K562 (cell line): ENCODE measurements around the gene ARHGAP26. TPM values are rescaled to one million over a fixed set of nuclear protein-coding genes. Genes with fewer than 3 reads are reported as not detected.

Source experiments
- CEBPG ChIP-seq, 3 experiments: fragments of 200-800 bp in 1 of 3; sonication (Bioruptor generic) in 1 of 3; sonication (generic) in 1 of 3; formaldehyde crosslinking in 1 of 3; IDR thresholded peaks in 2 of 3; conservative IDR thresholded peaks in 1 of 3; 2 replicates each; pipeline versions ENCODE4 v1.6.1 to v1.8.0; 2016 to 2022; ENCODE audit warnings: missing compliant biosample characterization in 2 of 3, missing genetic modification characterization in 2 of 3, mild to moderate bottlenecking in 1 of 3, missing genetic modification reagents in 1 of 3
- FOXK2 ChIP-seq, 2 experiments: fragments of 450-650 bp; IDR thresholded peaks in 1 of 2; conservative IDR thresholded peaks in 1 of 2; 2 replicates each; pipeline ENCODE4 v1.6.1; 2016; ENCODE audit warnings: low read depth in 2 of 2, mild to moderate bottlenecking in 1 of 2
- GTF3C2 ChIP-seq: IDR thresholded peaks from 3 replicates; pipeline ENCODE4 v1.6.1; 2011; ENCODE audit warnings: borderline replicate concordance, mild to moderate bottlenecking, moderate library complexity; ENCODE audit not compliant: insufficient read length; ENCODE audit errors: extremely low read depth
- KDM4B ChIP-seq, 2 experiments: fragments of 450-650 bp in 1 of 2; sonication (generic) in 1 of 2; IDR thresholded peaks; 2 replicates each; pipeline ENCODE4 v1.6.1; 2016 to 2017; ENCODE audit warnings: borderline replicate concordance in 2 of 2, antibody characterized with exemption in 1 of 2, low read depth in 1 of 2, mild to moderate bottlenecking in 1 of 2
- NUFIP1 ChIP-seq: fragments of 450-650 bp; IDR thresholded peaks from 2 replicates; pipeline ENCODE4 v1.6.1; 2018; ENCODE audit not compliant: partially characterized antibody
- SMAD1 ChIP-seq: fragments of 150-350 bp; IDR thresholded peaks from 2 replicates; pipeline ENCODE4 v1.6.1; 2014; ENCODE audit warnings: low read length, low read depth; ENCODE audit not compliant: partially characterized antibody
- SMAD4 ChIP-seq: fragments of 250-450 bp; sonication (Bioruptor Pico); conservative IDR thresholded peaks from 2 replicates; pipeline ENCODE4 v1.8.0; 2021; ENCODE audit warnings: inconsistent platforms, mild to moderate bottlenecking, moderate library complexity
- ZNF431 ChIP-seq: sonication (generic); formaldehyde crosslinking; IDR thresholded peaks from 2 replicates; pipeline ENCODE4 v1.8.0; 2022; ENCODE audit warnings: mild to moderate bottlenecking, missing genetic modification reagents
- polyA plus RNA-seq, 8 experiments: library from polyadenylated mRNA; depleted of rRNA in 4 of 8; stranded (reverse) in 5 of 8; unstranded in 3 of 8; fragments of >200 nt; fragmentation: Nextera tagmentation in 2 of 8; fragmentation: Illumina TruSeq in 1 of 8; extraction: Ambion mirVana in 2 of 8; extraction: Trizol in 1 of 8; gene quantifications; 2 replicates each; pipeline versions ENCODE4 v1.2.1 to v1.2.3, GENCODE V29; 2011 to 2014; ENCODE audit warnings: inconsistent platforms in 1 of 8, missing spikeins in 1 of 8
- total RNA-seq, 7 experiments: library from RNA; depleted of rRNA in 6 of 7; stranded (reverse); fragments of >200 nt in 6 of 7; fragmentation: Illumina TruSeq in 2 of 7; extraction: Trizol in 2 of 7; gene quantifications; 2 replicates each; pipeline versions ENCODE4 v1.2.1 to v1.2.3, GENCODE V29; 2011 to 2021; ENCODE audit warnings: low replicate concordance in 1 of 7
- TF ChIP-seq, protein P1 (sequence below): fragments of 450-650 bp; IDR thresholded peaks from 2 replicates; pipeline ENCODE4 v1.6.1; 2017; ENCODE audit warnings: antibody characterized with exemption

Gene ARHGAP26
- total and polyA plus RNA-seq, 9 of the 15 experiments (the other 6 are each of a cell fraction or from before 2014, with no cell fraction given) = 0.13 to 1.1 (median 0.55) TPM

DNA sequence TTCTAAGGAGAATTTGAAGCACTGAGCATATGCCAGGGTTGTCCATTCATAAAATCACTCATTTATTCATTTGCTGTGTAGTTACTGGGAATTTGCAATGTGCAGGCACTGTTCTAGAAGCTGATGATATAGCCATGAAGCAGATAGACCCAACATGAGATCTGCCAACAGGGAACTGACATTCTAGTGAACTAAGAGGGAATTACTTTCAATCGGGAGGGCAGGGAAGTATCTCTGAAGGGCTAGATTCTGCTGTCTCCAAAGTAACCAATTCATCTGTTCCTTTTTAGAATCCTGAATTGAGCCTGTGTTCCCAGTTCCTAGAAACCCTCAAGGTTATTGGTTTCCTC lies 11.4 kb upstream of the ARHGAP26 start (continued):
- no peak for TF ChIP-seq ZNF431 (CRISPR knock-in tag)
- no peak for TF ChIP-seq NUFIP1
- TF ChIP-seq SMAD1 = no peak
- TF ChIP-seq, protein P1, sequence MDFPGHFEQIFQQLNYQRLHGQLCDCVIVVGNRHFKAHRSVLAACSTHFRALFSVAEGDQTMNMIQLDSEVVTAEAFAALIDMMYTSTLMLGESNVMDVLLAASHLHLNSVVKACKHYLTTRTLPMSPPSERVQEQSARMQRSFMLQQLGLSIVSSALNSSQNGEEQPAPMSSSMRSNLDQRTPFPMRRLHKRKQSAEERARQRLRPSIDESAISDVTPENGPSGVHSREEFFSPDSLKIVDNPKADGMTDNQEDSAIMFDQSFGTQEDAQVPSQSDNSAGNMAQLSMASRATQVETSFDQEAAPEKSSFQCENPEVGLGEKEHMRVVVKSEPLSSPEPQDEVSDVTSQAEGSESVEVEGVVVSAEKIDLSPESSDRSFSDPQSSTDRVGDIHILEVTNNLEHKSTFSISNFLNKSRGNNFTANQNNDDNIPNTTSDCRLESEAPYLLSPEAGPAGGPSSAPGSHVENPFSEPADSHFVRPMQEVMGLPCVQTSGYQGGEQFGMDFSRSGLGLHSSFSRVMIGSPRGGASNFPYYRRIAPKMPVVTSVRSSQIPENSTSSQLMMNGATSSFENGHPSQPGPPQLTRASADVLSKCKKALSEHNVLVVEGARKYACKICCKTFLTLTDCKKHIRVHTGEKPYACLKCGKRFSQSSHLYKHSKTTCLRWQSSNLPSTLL = no peak
- TF ChIP-seq SMAD4 (CRISPR knock-in tag) = no peak
- TF ChIP-seq GTF3C2 = no peak
- no peak for TF ChIP-seq CEBPG (CRISPR knock-in tag; IDR thresholded peaks at IDR 0.05)
- TF ChIP-seq CEBPG (tag; conservative IDR thresholded peaks at IDR 0.05 in 1 of 2, IDR thresholded peaks at IDR 0.05 in 1 of 2) = no peak
- TF ChIP-seq KDM4B (IDR thresholded peaks at IDR 0.05; ENCODE audit: borderline replicate concordance in 2 of 2, low read depth in 1 of 2) = no peak
- TF ChIP-seq FOXK2 (conservative IDR thresholded peaks at IDR 0.05 in 1 of 2, IDR thresholded peaks at IDR 0.05 in 1 of 2; ENCODE audit: low read depth in 2 of 2) = no peak
